HG03097 (cell line): ENCODE data around the gene TMTC2.

ENCODE experiments used
- ATAC-seq: cut with Tn5 transposase; IDR thresholded peaks from one replicate; pipeline ENCODE4 v1.9.1; 2021; ENCODE audit not compliant: unreplicated experiment, low FRiP score

Gene TMTC2

GRCh38 chr12:82675246-82675645 is 11.5 kb upstream of the TMTC2 start:
- no peak for ATAC-seq

GRCh38 chr12:82682326-82682725 is 4.4 kb upstream of the TMTC2 start:
- no peak for ATAC-seq

- no peak for ATAC-seq
These were observed 3.9 kb upstream of the TMTC2 start for GRCh38 chr12:82682851-82683261.

- ATAC-seq = peak; percentile 64
These were observed 927 bp upstream of the TMTC2 start for GRCh38 chr12:82685790-82686167.

GRCh38 chr12:82687021-82688011 is 610 bp downstream of the TMTC2 start:
- ATAC-seq = peak; percentile 28

- no peak for ATAC-seq
These were observed 1.4 kb downstream of the TMTC2 start for GRCh38 chr12:82688035-82688501.

GRCh38 chr12:82688596-82688995 is 1.9 kb downstream of the TMTC2 start:
- no peak for ATAC-seq

- no peak for ATAC-seq
These were observed 3.3 kb downstream of the TMTC2 start for GRCh38 chr12:82690006-82690405.

- ATAC-seq = no peak
These were observed 4.8 kb downstream of the TMTC2 start for GRCh38 chr12:82691513-82691912.

- ATAC-seq = no peak
These were observed 7.6 kb downstream of the TMTC2 start for GRCh38 chr12:82694276-82694675.

- no peak for ATAC-seq
These were observed 8.3 kb downstream of the TMTC2 start for GRCh38 chr12:82694970-82695369.

- no peak for ATAC-seq
These were observed 8.8 kb downstream of the TMTC2 start for GRCh38 chr12:82695531-82695930.

GRCh38 chr12:82696543-82696942 is 9.8 kb downstream of the TMTC2 start:
- ATAC-seq = no peak

- no peak for ATAC-seq
These were observed 12.2 kb downstream of the TMTC2 start for GRCh38 chr12:82698708-82699564.

- no peak for ATAC-seq
These were observed 19.1 kb downstream of the TMTC2 start for GRCh38 chr12:82705774-82706173.

GRCh38 chr12:82708061-82708879 is 21.6 kb downstream of the TMTC2 start:
- ATAC-seq = no peak

- ATAC-seq = no peak
These were observed 23.2 kb downstream of the TMTC2 start for GRCh38 chr12:82709794-82710355.

GRCh38 chr12:82710741-82711140 is 24.0 kb downstream of the TMTC2 start:
- no peak for ATAC-seq

- ATAC-seq = no peak
These were observed 27.7 kb downstream of the TMTC2 start for GRCh38 chr12:82714427-82714826.

- no peak for ATAC-seq
These were observed 35.0 kb downstream of the TMTC2 start for GRCh38 chr12:82721726-82722125.
